Daoy (cell line): ENCODE measurements around the gene DHFR2. TPM values are rescaled to one million over a fixed set of nuclear protein-coding genes. Genes with fewer than 3 reads are reported as not detected.

ENCODE experiments used
- total RNA-seq: library from RNA; depleted of rRNA; stranded (reverse); fragments of >200 nt; shearing (Covaris generic); gene quantifications from 2 replicates; pipeline ENCODE4 v1.2.3, GENCODE V29; 2014; rRNA removed

Gene DHFR2
- total RNA-seq, 1 experiment from 2014 or later, result 3.5 TPM

Other genes with a start within 250 kb of the DHFR2 start
- gene PROS1, start 89.0 kb downstream of the DHFR2 start, total RNA-seq, result 5.9 and 8.3 TPM in 2 replicates
- 13.3 and 15.4 TPM in 2 replicates for gene ARL13B, start 82.8 kb downstream of the DHFR2 start, total RNA-seq
- gene STX19, start 34.3 kb downstream of the DHFR2 start, total RNA-seq, result not detected in 2 replicates
- 7.2 and 11.2 TPM in 2 replicates for gene NSUN3, start 145 bp upstream of the DHFR2 start, total RNA-seq